IMR-90 (cell line): ENCODE measurements around the gene ASTN2.

Experiments used
- MAZ ChIP-seq: IDR thresholded peaks from 2 replicates; pipeline ENCODE4 v1.6.1; 2012; ENCODE audit warnings: low read depth, mild to moderate bottlenecking, low read length, improper control_type of control experiment, moderate library complexity, borderline replicate concordance
- POLR2A ChIP-seq: IDR thresholded peaks from 2 replicates; pipeline ENCODE4 v1.6.1; 2012; ENCODE audit warnings: mild to moderate bottlenecking, low read depth, low read length
- SMC3 ChIP-seq: fragments of 150-350 bp; IDR thresholded peaks from 2 replicates; pipeline ENCODE4 v1.6.1; 2016; ENCODE audit warnings: low read depth, mild to moderate bottlenecking, antibody characterized with exemption, low read length, moderate library complexity
- TF ChIP-seq, protein P1 (sequence below): conservative IDR thresholded peaks from 2 replicates; pipeline ENCODE4 v1.5.1; 2012; ENCODE audit warnings: mild to moderate bottlenecking, low read depth, low read length, improper control_type of control experiment
- TF ChIP-seq, protein P2 (sequence below): fragments of 150-350 bp; IDR thresholded peaks from 2 replicates; pipeline ENCODE4 v1.6.1; 2016; ENCODE audit warnings: low read depth, mild to moderate bottlenecking, low read length, moderate library complexity, borderline replicate concordance

DNA sequence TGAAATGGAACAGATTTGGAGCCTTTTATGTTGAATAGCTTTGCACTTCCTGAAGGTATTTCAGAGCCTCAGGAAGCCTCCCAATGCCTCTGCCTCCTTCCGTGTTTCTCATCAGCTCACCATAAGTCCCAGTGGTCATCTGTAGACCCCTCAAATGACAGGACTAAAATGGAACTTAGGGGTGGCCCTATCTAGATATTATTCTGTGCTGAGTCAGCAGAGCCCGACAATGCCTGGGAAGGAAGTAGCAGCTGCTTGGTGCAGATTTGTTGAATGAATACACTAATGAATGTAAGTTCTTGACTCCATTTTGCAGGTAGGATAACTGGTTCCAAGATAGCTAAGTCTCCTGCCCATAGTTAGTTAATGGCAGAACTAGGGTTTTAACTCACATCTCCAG, 97.7 kb downstream of the ASTN2 start:
- TF ChIP-seq, protein P1, sequence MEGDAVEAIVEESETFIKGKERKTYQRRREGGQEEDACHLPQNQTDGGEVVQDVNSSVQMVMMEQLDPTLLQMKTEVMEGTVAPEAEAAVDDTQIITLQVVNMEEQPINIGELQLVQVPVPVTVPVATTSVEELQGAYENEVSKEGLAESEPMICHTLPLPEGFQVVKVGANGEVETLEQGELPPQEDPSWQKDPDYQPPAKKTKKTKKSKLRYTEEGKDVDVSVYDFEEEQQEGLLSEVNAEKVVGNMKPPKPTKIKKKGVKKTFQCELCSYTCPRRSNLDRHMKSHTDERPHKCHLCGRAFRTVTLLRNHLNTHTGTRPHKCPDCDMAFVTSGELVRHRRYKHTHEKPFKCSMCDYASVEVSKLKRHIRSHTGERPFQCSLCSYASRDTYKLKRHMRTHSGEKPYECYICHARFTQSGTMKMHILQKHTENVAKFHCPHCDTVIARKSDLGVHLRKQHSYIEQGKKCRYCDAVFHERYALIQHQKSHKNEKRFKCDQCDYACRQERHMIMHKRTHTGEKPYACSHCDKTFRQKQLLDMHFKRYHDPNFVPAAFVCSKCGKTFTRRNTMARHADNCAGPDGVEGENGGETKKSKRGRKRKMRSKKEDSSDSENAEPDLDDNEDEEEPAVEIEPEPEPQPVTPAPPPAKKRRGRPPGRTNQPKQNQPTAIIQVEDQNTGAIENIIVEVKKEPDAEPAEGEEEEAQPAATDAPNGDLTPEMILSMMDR = no peak
- TF ChIP-seq SMC3 = no peak
- TF ChIP-seq, protein P2, sequence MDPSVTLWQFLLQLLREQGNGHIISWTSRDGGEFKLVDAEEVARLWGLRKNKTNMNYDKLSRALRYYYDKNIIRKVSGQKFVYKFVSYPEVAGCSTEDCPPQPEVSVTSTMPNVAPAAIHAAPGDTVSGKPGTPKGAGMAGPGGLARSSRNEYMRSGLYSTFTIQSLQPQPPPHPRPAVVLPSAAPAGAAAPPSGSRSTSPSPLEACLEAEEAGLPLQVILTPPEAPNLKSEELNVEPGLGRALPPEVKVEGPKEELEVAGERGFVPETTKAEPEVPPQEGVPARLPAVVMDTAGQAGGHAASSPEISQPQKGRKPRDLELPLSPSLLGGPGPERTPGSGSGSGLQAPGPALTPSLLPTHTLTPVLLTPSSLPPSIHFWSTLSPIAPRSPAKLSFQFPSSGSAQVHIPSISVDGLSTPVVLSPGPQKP = no peak
- no peak for TF ChIP-seq POLR2A
- no peak for TF ChIP-seq MAZ
